Neural progenitor cell (in vitro differentiated cells): Measurements from ENCODE around the gene SRPK1. TPM values are rescaled to one million over a fixed set of nuclear protein-coding genes. Genes with fewer than 3 reads are reported as not detected.

Experiments used
- DNase-seq: peaks from one replicate; pipeline ENCODE4 v3.0.0-alpha.2; 2016; ENCODE audit warnings: low spot score
- H2AFZ ChIP-seq: fragments of 200-600 bp; sonication (generic); replicated peaks from 2 replicates; pipeline ENCODE4 v1.6.1; 2016; ENCODE audit warnings: antibody characterized with exemption
- H3F3A ChIP-seq: fragments of 200-600 bp; sonication (generic); 2 replicates; pipeline ENCODE4 v1.6.1; 2016; ENCODE audit warnings: antibody characterized with exemption, low read depth
- H3K27ac ChIP-seq: fragments of 200-600 bp; sonication (generic); 2 replicates; pipeline ENCODE4 v1.5.1; 2016; ENCODE audit warnings: mild to moderate bottlenecking
- H3K27me3 ChIP-seq: fragments of 200-600 bp; sonication (generic); 2 replicates; pipeline ENCODE4 v1.6.1; 2016; ENCODE audit warnings: mild to moderate bottlenecking, moderate library complexity
- H3K36me3 ChIP-seq: fragments of 200-600 bp; sonication (generic); 2 replicates; pipeline ENCODE4 v1.5.1; 2016
- H3K4me1 ChIP-seq: fragments of 200-600 bp; sonication (generic); 2 replicates; pipeline ENCODE4 v1.6.1; 2016; ENCODE audit warnings: mixed run types
- H3K4me2 ChIP-seq: fragments of 200-600 bp; sonication (generic); 2 replicates; pipeline ENCODE4 v1.6.1; 2016
- H3K4me3 ChIP-seq: fragments of 200-600 bp; sonication (generic); 2 replicates; pipeline ENCODE4 v1.5.1; 2016
- H3K79me2 ChIP-seq: fragments of 200-600 bp; sonication (generic); 2 replicates; pipeline ENCODE4 v1.6.1; 2016; ENCODE audit warnings: low read depth
- H3K9ac ChIP-seq: fragments of 200-600 bp; sonication (generic); 2 replicates; pipeline ENCODE4 v1.6.1; 2016
- H3K9me3 ChIP-seq: fragments of 200-600 bp; sonication (generic); 2 replicates; pipeline ENCODE4 v1.5.1; 2016; ENCODE audit warnings: low read depth
- H4K20me1 ChIP-seq: fragments of 200-600 bp; sonication (generic); 2 replicates; pipeline ENCODE4 v1.6.1; 2016; ENCODE audit warnings: low read depth
- H3K27ac Mint-ChIP-seq: 3 replicates; pipeline ENCODE4 v1.8.0; 2021; ENCODE audit warnings: mixed read lengths
- H3K27me3 Mint-ChIP-seq: 2 replicates; pipeline ENCODE4 v1.8.0; 2022; ENCODE audit warnings: low read depth, mild to moderate bottlenecking, inconsistent platforms, moderate library complexity, mixed read lengths; ENCODE audit not compliant: insufficient read depth
- H3K36me3 Mint-ChIP-seq: 3 replicates; pipeline ENCODE4 v1.8.0; 2021; ENCODE audit warnings: mixed read lengths
- H3K4me1 Mint-ChIP-seq: 3 replicates; pipeline ENCODE4 v1.8.0; 2021; ENCODE audit warnings: mixed read lengths
- H3K4me3 Mint-ChIP-seq: 3 replicates; pipeline ENCODE4 v1.8.0; 2021; ENCODE audit warnings: mild to moderate bottlenecking, moderate library complexity, mixed read lengths
- H3K9me3 Mint-ChIP-seq: 3 replicates; pipeline ENCODE4 v1.8.0; 2020; ENCODE audit warnings: mixed read lengths
- CTCF ChIP-seq: fragments of 200-600 bp; sonication (generic); IDR thresholded peaks from 2 replicates; pipeline ENCODE4 v1.5.1; 2017; ENCODE audit warnings: antibody characterized with exemption, mild to moderate bottlenecking
- EZH2 ChIP-seq: fragments of 200-600 bp; sonication (generic); IDR thresholded peaks from 2 replicates; pipeline ENCODE4 v1.6.1; 2017; ENCODE audit warnings: antibody characterized with exemption, mild to moderate bottlenecking, moderate library complexity
- EZH2phosphoT487 ChIP-seq: fragments of 200-600 bp; sonication (generic); IDR thresholded peaks from 2 replicates; pipeline ENCODE4 v1.6.1; 2017; ENCODE audit warnings: antibody characterized with exemption
- total RNA-seq: library from RNA; depleted of rRNA; stranded (reverse); fragments of >200 nt; gene quantifications from 2 replicates; pipeline ENCODE4 v1.2.3, GENCODE V29; 2015; ENCODE audit warnings: low replicate concordance

SRPK1 gene
- total RNA-seq, 1 donor from 2014 or later: 181 TPM

GRCh38 chr6:35955071-35955470, 34.2 kb upstream of the SRPK1 start:
- no peak overlapping the region for H3K4me3 Mint-ChIP-seq
- H3K9ac ChIP-seq: no peak overlapping the region
- H3K4me1 Mint-ChIP-seq: no peaks in the 10 kb centered on the region

DNA sequence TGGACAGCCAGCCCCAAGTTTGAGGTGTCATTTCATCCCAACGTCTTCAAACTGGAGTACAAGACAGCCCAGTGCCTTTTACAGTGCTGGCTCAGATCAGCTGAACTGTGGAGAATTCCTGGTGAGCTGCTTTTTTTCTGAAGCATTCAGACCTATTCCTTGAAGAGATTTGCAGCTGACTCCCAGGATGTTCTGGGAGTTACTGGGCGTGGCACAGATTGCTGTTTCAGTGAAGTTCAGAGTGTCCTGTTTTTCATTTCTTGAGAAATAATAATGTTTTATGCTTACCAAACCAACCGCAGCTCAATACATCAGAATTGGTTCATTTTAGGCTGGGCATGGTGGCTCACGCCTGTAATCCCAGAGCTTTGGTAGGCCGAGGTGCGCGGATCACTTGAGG, 33.4 kb upstream of the SRPK1 start:
- H3K4me3 ChIP-seq: no peak overlapping the region
- no peaks in the 10 kb centered on the region for H3K36me3 Mint-ChIP-seq
- no peaks in the 10 kb centered on the region for H3K4me1 ChIP-seq
- no peak for DNase-seq
- H2AFZ ChIP-seq: peak overlapping the region; percentile 5
- no peaks in the 10 kb centered on the region for H3K79me2 ChIP-seq
- H3K4me1 Mint-ChIP-seq: no peaks in the 10 kb centered on the region
- no peak overlapping the region for H3K27ac Mint-ChIP-seq
- TF ChIP-seq EZH2 (no peak), EZH2phosphoT487 (no peak), CTCF (no peak)
- H3K9me3 ChIP-seq: no peaks in the 10 kb centered on the region
- H3K27me3 ChIP-seq: no peaks in the 10 kb centered on the region
- H3K27ac ChIP-seq: no peak overlapping the region
- peaks cover 5% of the 10 kb centered on the region for H3K27me3 Mint-ChIP-seq
- H3F3A ChIP-seq: no peaks in the 10 kb centered on the region
- H3K4me3 Mint-ChIP-seq: no peak overlapping the region
- no peak overlapping the region for H3K9ac ChIP-seq
- H3K4me2 ChIP-seq: no peak overlapping the region
- H4K20me1 ChIP-seq: no peaks in the 10 kb centered on the region
- no peaks in the 10 kb centered on the region for H3K9me3 Mint-ChIP-seq
- H3K36me3 ChIP-seq: no peaks in the 10 kb centered on the region

More at GRCh38 chr6:35955071-35955470, 34.2 kb upstream of the SRPK1 start:
- TF ChIP-seq EZH2phosphoT487 (no peak), EZH2 (no peak), CTCF (no peak)
- Mint-ChIP-seq H3K27ac (no peak overlapping the region), H3K27me3 (peaks cover 5% of the 10 kb centered on the region), H3K9me3 (no peaks in the 10 kb centered on the region), H3K36me3 (no peaks in the 10 kb centered on the region)
- Histone ChIP-seq H3K36me3 (no peaks in the 10 kb centered on the region), H4K20me1 (no peaks in the 10 kb centered on the region), H3K9me3 (no peaks in the 10 kb centered on the region), H3K27me3 (no peaks in the 10 kb centered on the region), H3K27ac (no peak overlapping the region), H3K79me2 (no peaks in the 10 kb centered on the region), H2AFZ (no peak overlapping the region), H3K4me1 (no peaks in the 10 kb centered on the region), H3F3A (no peaks in the 10 kb centered on the region), H3K4me3 (no peak overlapping the region), H3K4me2 (no peak overlapping the region)
- DNase-seq: no peak

- Mint-ChIP-seq H3K36me3 (no peaks in the 10 kb centered on the region), H3K4me3 (no peak overlapping the region), H3K27me3 (peaks cover 4% of the 10 kb centered on the region), H3K27ac (no peak overlapping the region), H3K4me1 (no peaks in the 10 kb centered on the region), H3K9me3 (no peaks in the 10 kb centered on the region)
- Histone ChIP-seq H3K9me3 (no peaks in the 10 kb centered on the region), H3K36me3 (no peaks in the 10 kb centered on the region), H3K4me2 (no peak overlapping the region), H3K4me1 (no peaks in the 10 kb centered on the region), H3K4me3 (no peak overlapping the region), H3K27ac (no peak overlapping the region), H2AFZ (no peak overlapping the region), H3K9ac (no peak overlapping the region), H3K27me3 (no peaks in the 10 kb centered on the region), H3K79me2 (no peaks in the 10 kb centered on the region), H4K20me1 (no peaks in the 10 kb centered on the region), H3F3A (no peaks in the 10 kb centered on the region)
- peak; percentile 31 for DNase-seq
- TF ChIP-seq CTCF (peak; percentile 28), EZH2 (no peak)
These were observed 27.8 kb upstream of the SRPK1 start for GRCh38 chr6:35948725-35949124.

DNA sequence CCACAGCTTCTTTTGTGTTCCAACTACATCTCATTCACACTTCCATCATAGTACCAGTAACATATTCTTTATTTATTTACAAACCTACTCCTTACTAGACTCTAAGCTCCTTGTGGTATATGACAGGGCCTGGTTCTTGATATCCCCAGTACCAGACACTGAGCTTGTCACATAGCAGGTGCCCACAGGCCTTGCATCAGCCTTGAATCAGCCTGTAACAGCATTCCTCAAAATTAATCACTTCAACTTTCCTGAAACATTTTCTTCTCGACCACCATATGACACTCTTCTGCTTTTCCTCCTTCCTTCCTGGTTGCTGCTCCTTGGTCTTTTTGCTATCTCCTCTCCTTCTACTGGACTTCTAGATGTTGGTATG, 24.7 kb upstream of the SRPK1 start:
- no peak for TF ChIP-seq EZH2phosphoT487
- TF ChIP-seq CTCF: no peak
- TF ChIP-seq EZH2: no peak
- Histone ChIP-seq H4K20me1 (no peaks in the 10 kb centered on the region), H3K36me3 (no peaks in the 10 kb centered on the region), H3K4me2 (no peak overlapping the region), H3K27me3 (no peaks in the 10 kb centered on the region), H3K9me3 (no peaks in the 10 kb centered on the region), H3K4me1 (no peaks in the 10 kb centered on the region), H3K4me3 (no peak overlapping the region), H3F3A (no peaks in the 10 kb centered on the region), H2AFZ (no peak overlapping the region), H3K79me2 (no peaks in the 10 kb centered on the region), H3K27ac (no peak overlapping the region), H3K9ac (no peak overlapping the region)
- no peak for DNase-seq
- Mint-ChIP-seq H3K27ac (no peak overlapping the region), H3K4me1 (no peaks in the 10 kb centered on the region), H3K4me3 (no peak overlapping the region), H3K9me3 (peaks cover 3% of the 10 kb centered on the region), H3K36me3 (no peaks in the 10 kb centered on the region), H3K27me3 (peaks cover 4% of the 10 kb centered on the region)
